B cell (primary cell): ENCODE measurements around the gene KLHL25. TPM values are rescaled to one million over a fixed set of nuclear protein-coding genes. Genes with fewer than 3 reads are reported as not detected.

Experiments used
- ATAC-seq: fragments of 200-7000 bp; cut with Tn5 transposase; one replicate; pipeline ENCODE4 v1.10.0; 2021; ENCODE audit warnings: low read depth, mild to moderate bottlenecking, moderate number of reproducible peaks, moderate library complexity
- CTCF ChIA-PET: fragments of 350-600 bp; sonication (Branson Sonifier 250); formaldehyde crosslinking; loops from one replicate; lab custom pipeline; 2021; ENCODE audit warnings: antibody characterized with exemption, inconsistent platforms; lab: Charles Lee
- POLR2A ChIA-PET: fragments of 350-600 bp; sonication (Branson Sonifier 250); formaldehyde crosslinking; loops from one replicate; lab custom pipeline; 2021; ENCODE audit warnings: antibody characterized with exemption; lab: Charles Lee
- DNase-seq: peaks from one replicate; pipeline ENCODE4 v3.0.0; 2013
- H2AFZ ChIP-seq: 2 replicates; pipeline ENCODE4 v1.6.1; 2012; ENCODE audit warnings: mild to moderate bottlenecking, low read depth, low read length; ENCODE audit not compliant: insufficient read depth, poor library complexity, severe bottlenecking
- H3K27ac ChIP-seq, 2 donors: 1 replicate in 1 of 2; 2 replicates in 1 of 2; pipeline ENCODE4 v1.5.1; 2012 to 2013; ENCODE audit warnings: low read length in 2 of 2, mild to moderate bottlenecking in 2 of 2, moderate library complexity in 1 of 2
- H3K27me3 ChIP-seq, 4 experiments: fragments of 200-600 bp in 1 of 4; sonication (generic) in 1 of 4; replicated peaks in 1 of 4; 1 replicate in 2 of 4; 2 replicates in 2 of 4; pipeline versions ENCODE4 v1.6.1 to v1.7.0; 2013 to 2016; ENCODE audit warnings: low read length in 3 of 4, mild to moderate bottlenecking in 2 of 4, mixed read lengths in 1 of 4, moderate library complexity in 1 of 4; ENCODE audit not compliant: insufficient read depth in 4 of 4, control insufficient read depth in 3 of 4; ENCODE audit errors: control extremely low read depth in 1 of 4
- H3K36me3 ChIP-seq, 2 experiments: replicated peaks in 1 of 2; 1 replicate in 1 of 2; 2 replicates in 1 of 2; pipeline versions ENCODE4 v1.6.1 to v1.7.1; 2013; ENCODE audit warnings: low read length in 1 of 2; ENCODE audit not compliant: insufficient read depth in 2 of 2, control insufficient read depth in 1 of 2; ENCODE audit errors: control extremely low read depth in 1 of 2, extremely low read depth in 1 of 2
- H3K4me1 ChIP-seq, 2 donors: fragments of 200-600 bp in 1 of 2; sonication (generic) in 1 of 2; 1 replicate in 1 of 2; 2 replicates in 1 of 2; pipeline versions ENCODE4 v1.5.1 to v1.6.1; 2013 to 2017; ENCODE audit warnings: low read length in 2 of 2; ENCODE audit not compliant: control insufficient read depth in 2 of 2, insufficient read depth in 2 of 2
- H3K4me2 ChIP-seq: replicated peaks from 2 replicates; pipeline ENCODE3; 2012; ENCODE audit warnings: mild to moderate bottlenecking, low read depth, low read length; ENCODE audit not compliant: poor library complexity, severe bottlenecking
- H3K4me3 ChIP-seq, 5 experiments: fragments of 200-600 bp in 1 of 5; sonication (generic) in 1 of 5; 1 replicate in 3 of 5; 2 replicates in 2 of 5; pipeline versions ENCODE4 v1.5.1 to v1.7.0; 2011 to 2016; ENCODE audit warnings: low read length in 4 of 5, mild to moderate bottlenecking in 4 of 5, low read depth in 2 of 5, control low read depth in 1 of 5, moderate library complexity in 1 of 5; ENCODE audit not compliant: insufficient read depth in 1 of 5; ENCODE audit errors: control extremely low read depth in 1 of 5, extremely low read depth in 1 of 5
- H3K79me2 ChIP-seq: fragments of 200-600 bp; sonication (generic); one replicate; pipeline ENCODE4 v1.6.0; 2016; ENCODE audit warnings: low read length; ENCODE audit not compliant: control insufficient read depth, insufficient read depth
- H3K9ac ChIP-seq: fragments of 200-600 bp; sonication (generic); 2 replicates; pipeline ENCODE4 v1.6.1; 2017; ENCODE audit warnings: mild to moderate bottlenecking, low read length, moderate library complexity
- H3K9me3 ChIP-seq, 3 donors: one replicate each; pipeline versions ENCODE4 v1.6.1 to v1.7.1; 2013; ENCODE audit warnings: low read length in 2 of 3; ENCODE audit not compliant: control insufficient read depth in 2 of 3, insufficient read depth in 1 of 3; ENCODE audit errors: control extremely low read depth in 1 of 3
- H4K20me1 ChIP-seq: 2 replicates; pipeline ENCODE4 v1.6.0; 2012; ENCODE audit warnings: mild to moderate bottlenecking, low read length; ENCODE audit not compliant: insufficient read depth, control insufficient read depth, poor library complexity, severe bottlenecking
- H3K27ac Mint-ChIP-seq: one replicate; pipeline ENCODE4 v1.8.0; 2021; ENCODE audit warnings: mixed read lengths
- H3K27me3 Mint-ChIP-seq: one replicate; pipeline ENCODE4 v1.8.0; 2021; ENCODE audit warnings: mixed read lengths
- H3K4me1 Mint-ChIP-seq: one replicate; pipeline ENCODE4 v1.8.0; 2021; ENCODE audit warnings: mixed read lengths
- H3K4me3 Mint-ChIP-seq: one replicate; pipeline ENCODE4 v1.8.0; 2021; ENCODE audit warnings: mixed read lengths
- H3K9me3 Mint-ChIP-seq: one replicate; pipeline ENCODE4 v1.8.0; 2022; ENCODE audit warnings: mixed read lengths; ENCODE audit not compliant: insufficient read depth
- CTCF ChIP-seq: fragments of 200-600 bp; IDR thresholded peaks from one replicate; pipeline ENCODE4 v1.8.0; 2022; ENCODE audit warnings: antibody characterized with exemption, mild to moderate bottlenecking
- EZH2 ChIP-seq: IDR thresholded peaks from 2 replicates; pipeline ENCODE4 v1.6.1; 2012; ENCODE audit warnings: borderline replicate concordance, low read depth, mild to moderate bottlenecking, moderate library complexity, low read length; ENCODE audit not compliant: insufficient read depth, poor library complexity, severe bottlenecking
- WGBS: methylation state at CpG from one replicate; pipeline ENCODE4 v1.1.5; 2013; ENCODE audit warnings: missing lambda C conversion rate; ENCODE audit not compliant: insufficient coverage; 5-methylcytosine and 5-hydroxymethylcytosine counted together
- intact Hi-C: fragments of 100-400 bp; cut with micrococcal nuclease; formaldehyde crosslinking; loops from one replicate; pipeline ENCODE4 v1.10.0; 2022
- polyA plus RNA-seq: library from polyadenylated mRNA; depleted of rRNA; stranded (reverse); fragments of >200 nt; gene quantifications from 2 replicates; pipeline ENCODE4 v1.2.3, GENCODE V29; 2012
- total RNA-seq, 2 donors: library from RNA; stranded (reverse); fragments of 120-200 nt in 1 of 2; gene quantifications; 1 replicate in 1 of 2; 2 replicates in 1 of 2; pipeline versions ENCODE4 v1.2.3 to v1.2.4, GENCODE V29; 2013 to 2022

KLHL25 gene
- total and polyA plus RNA-seq, 2 donors (not counting 1 experiment from before 2014, with no cell fraction given): 1.1 to 3.3 TPM

- POLR2A ChIA-PET: no interaction called here
- intact Hi-C loops: no loop called here
Measured at GRCh38 chr15:85760531-85761371, 34.0 kb downstream of the KLHL25 start.

More at GRCh38 chr15:85760531-85761371, 34.0 kb downstream of the KLHL25 start:
- Histone ChIP-seq H3K36me3 (no peaks in the 10 kb centered on the region), H3K4me1 (no peaks in the 10 kb centered on the region), H3K4me2 (no peak overlapping the region), H4K20me1 (no peaks in the 10 kb centered on the region), H3K4me3 (no peak overlapping the region), H3K27me3 (no peaks in the 10 kb centered on the region), H3K27ac (no peak overlapping the region), H2AFZ (no peak overlapping the region), H3K79me2 (no peaks in the 10 kb centered on the region), H3K9me3 (no peaks in the 10 kb centered on the region), H3K9ac (no peak overlapping the region)
- Mint-ChIP-seq H3K4me3 (no peak overlapping the region), H3K9me3 (no peaks in the 10 kb centered on the region), H3K27me3 (no peaks in the 10 kb centered on the region), H3K27ac (no peak overlapping the region), H3K4me1 (no peaks in the 10 kb centered on the region)
- ATAC-seq: no peak
- DNase-seq: no peak
- 95% methylated on average over 28 of the region's 28 CpGs for WGBS
- CTCF ChIA-PET: interaction anchor here (0.6 kb wide), 1 partner anchor 78 kb away, joined by 3 read pairs; no protein-coding TSS in a partner anchor
- TF ChIP-seq EZH2: no peak
- TF ChIP-seq CTCF: no peak
